Omental fat pad (tissue), 4 donors: ENCODE data around the gene ZFAND3. TPM values are rescaled to one million over a fixed set of nuclear protein-coding genes. Genes with fewer than 3 reads are reported as not detected.

Source experiments
- ATAC-seq: fragments of 150-250 bp; one replicate; pipeline ENCODE4 v1.9.1; 2016; ENCODE audit warnings: mild to moderate bottlenecking, moderate library complexity; ENCODE audit not compliant: low FRiP score
- DNase-seq: peaks from one replicate; pipeline ENCODE4 v3.0.0-alpha.2; 2019; ENCODE audit warnings: low spot score
- CTCF ChIP-seq, 3 donors: fragments of 450-650 bp; IDR thresholded peaks; one replicate each; pipeline ENCODE4 v1.5.1; 2016 to 2017; ENCODE audit warnings: antibody characterized with exemption in 3 of 3, mild to moderate bottlenecking in 3 of 3, moderate library complexity in 2 of 3
- total RNA-seq, 4 donors: library from RNA; depleted of rRNA; stranded (reverse); fragments of >200 nt; gene quantifications; one replicate each; pipeline ENCODE4 v1.1.0, GENCODE V29; 2016

ZFAND3 gene
- total RNA-seq, 4 donors from 2014 or later: 28.8 to 43.8 (median 38.0) TPM

GRCh38 chr6:38164131-38164481, 344.6 kb downstream of the ZFAND3 start:
- ATAC-seq: no peak
- no peak for TF ChIP-seq CTCF (IDR thresholded peaks at IDR 0.05)

GRCh38 chr6:38164671-38165108, 345.2 kb downstream of the ZFAND3 start:
- DNase-seq (no peak), ATAC-seq (no peak)
- TF ChIP-seq CTCF (IDR thresholded peaks at IDR 0.05): no peak

More at GRCh38 chr6:38164131-38164481, 344.6 kb downstream of the ZFAND3 start:
- no peak for DNase-seq

- DNase-seq: no peak
- ATAC-seq: no peak
- TF ChIP-seq CTCF (IDR thresholded peaks at IDR 0.05): no peak
These were observed 347.1 kb downstream of the ZFAND3 start for GRCh38 chr6:38166411-38167240.

- DNase-seq (no peak), ATAC-seq (no peak)
- TF ChIP-seq CTCF (IDR thresholded peaks at IDR 0.05): no peak
These were observed 348.1 kb downstream of the ZFAND3 start for GRCh38 chr6:38167598-38167997.

- DNase-seq (no peak), ATAC-seq (no peak)
These were observed 348.6 kb downstream of the ZFAND3 start for GRCh38 chr6:38168126-38168525.

GRCh38 chr6:38168699-38169098, 349.2 kb downstream of the ZFAND3 start:
- ATAC-seq: no peak
- DNase-seq: no peak
- no peak for TF ChIP-seq CTCF (IDR thresholded peaks at IDR 0.05)

More at GRCh38 chr6:38168126-38168525, 348.6 kb downstream of the ZFAND3 start:
- TF ChIP-seq CTCF (IDR thresholded peaks at IDR 0.05): no peak
